Stimulated activated CD4-positive, alpha-beta T cell treated with anti-CD3 and anti-CD28 coated beads, Interleukin-1b, Interleukin-23, amount 100 ng/mL, for 1 hour (primary cell): ENCODE results near the gene LMX1B.
"Not testable (repeated sequence)": the region's sequence is repeated elsewhere in the genome, so short reads cannot be mapped to it uniquely, and the experiment has no call there.

ENCODE experiments used
- DNase-seq, 2 donors: peaks; one replicate each; pipeline ENCODE4 v3.0.0-alpha.2; 2020; ENCODE audit warnings: low read depth in 2 of 2

Gene LMX1B

GRCh38 chr9:126708178-126708577, 94.5 kb downstream of the LMX1B start:
- no peak for DNase-seq

- DNase-seq = no peak
Observed at GRCh38 chr9:126709241-126709640, 95.5 kb downstream of the LMX1B start.

GRCh38 chr9:126715382-126715781, 101.7 kb downstream of the LMX1B start:
- no peak for DNase-seq

GRCh38 chr9:126717441-126717840, 103.7 kb downstream of the LMX1B start:
- DNase-seq = not testable (repeated sequence)

GRCh38 chr9:126719618-126720031, 105.9 kb downstream of the LMX1B start:
- DNase-seq = peak in 1 of 2 donors; percentile 80

- DNase-seq = no peak
Observed at GRCh38 chr9:126720036-126720435, 106.3 kb downstream of the LMX1B start.

- DNase-seq = no peak
Observed at GRCh38 chr9:126720661-126721563, 107.2 kb downstream of the LMX1B start.

- DNase-seq = no peak
Observed at GRCh38 chr9:126721564-126721981, 107.8 kb downstream of the LMX1B start.

- peak; percentile 75 to 88 for DNase-seq
Observed at GRCh38 chr9:126722252-126722921, 108.7 kb downstream of the LMX1B start.

GRCh38 chr9:126722922-126723806, 109.4 kb downstream of the LMX1B start:
- peak in 1 of 2 donors; percentile 45 for DNase-seq

- DNase-seq = no peak
Observed at GRCh38 chr9:126723807-126724172, 110.1 kb downstream of the LMX1B start.

- DNase-seq = no peak
Observed at GRCh38 chr9:126724226-126724625, 110.5 kb downstream of the LMX1B start.

- not testable (repeated sequence) for DNase-seq
Observed at GRCh38 chr9:126725485-126725884, 111.8 kb downstream of the LMX1B start.

GRCh38 chr9:126728210-126728609, 114.5 kb downstream of the LMX1B start:
- not testable (repeated sequence) for DNase-seq

- not testable (repeated sequence) for DNase-seq
Observed at GRCh38 chr9:126730592-126730991, 116.9 kb downstream of the LMX1B start.

- DNase-seq = no peak
Observed at GRCh38 chr9:126733005-126733404, 119.3 kb downstream of the LMX1B start.

GRCh38 chr9:126734877-126735276, 121.1 kb downstream of the LMX1B start:
- no peak for DNase-seq

- DNase-seq = no peak
Observed at GRCh38 chr9:126735482-126735881, 121.8 kb downstream of the LMX1B start.

- no peak for DNase-seq
Observed at GRCh38 chr9:126738553-126738952, 124.8 kb downstream of the LMX1B start.

- no peak for DNase-seq
Observed at GRCh38 chr9:126743041-126743440, 129.3 kb downstream of the LMX1B start.

- DNase-seq = no peak
Observed at GRCh38 chr9:126745574-126746411, 132.1 kb downstream of the LMX1B start.
